SK-N-SH treated with all-trans-retinoic acid at 6 μM for 48 hours (cell line): Measurements from ENCODE around the gene GBE1.

Experiments used
- ATAC-seq: fragments of 200-7000 bp; cut with Tn5 transposase; 3 replicates; pipeline ENCODE4 v1.9.1; 2020; ENCODE audit warnings: mild to moderate bottlenecking, moderate library complexity
- ARNTL ChIP-seq: fragments of 450-650 bp; formaldehyde crosslinking; IDR thresholded peaks from 2 replicates; pipeline ENCODE4 v1.5.0; 2020; ENCODE audit warnings: low read depth, mild to moderate bottlenecking, moderate library complexity, borderline replicate concordance
- BACH2 ChIP-seq: fragments of 250-450 bp; sonication (Bioruptor Pico); IDR thresholded peaks from 2 replicates; pipeline ENCODE4 v1.9.0; 2021; ENCODE audit warnings: mild to moderate bottlenecking, borderline replicate concordance
- CREB5 ChIP-seq: fragments of 250-450 bp; sonication (Bioruptor Pico); IDR thresholded peaks from 2 replicates; pipeline ENCODE4 v1.5.1; 2020; ENCODE audit warnings: low read depth, mild to moderate bottlenecking, moderate library complexity
- CSDC2 ChIP-seq: fragments of 250-450 bp; sonication (Bioruptor Pico); IDR thresholded peaks from 2 replicates; pipeline ENCODE4 v1.5.0; 2020; ENCODE audit warnings: mild to moderate bottlenecking, moderate library complexity
- CSRNP3 ChIP-seq: fragments of 250-450 bp; sonication (Bioruptor Pico); IDR thresholded peaks from 2 replicates; pipeline ENCODE4 v1.5.1; 2021; ENCODE audit warnings: mild to moderate bottlenecking, moderate library complexity
- ESRRG ChIP-seq: fragments of 250-450 bp; sonication (Bioruptor Pico); IDR thresholded peaks from 2 replicates; pipeline ENCODE4 v1.6.1; 2021; ENCODE audit warnings: mild to moderate bottlenecking
- GLIS3 ChIP-seq: fragments of 250-450 bp; sonication (Bioruptor Pico); IDR thresholded peaks from 2 replicates; pipeline ENCODE4 v1.5.0; 2020; ENCODE audit warnings: mild to moderate bottlenecking, moderate library complexity
- ISL1 ChIP-seq: fragments of 250-450 bp; sonication (Bioruptor Pico); IDR thresholded peaks from 2 replicates; pipeline ENCODE4 v2.1.2; 2022; ENCODE audit warnings: mild to moderate bottlenecking, moderate library complexity
- OSR1 ChIP-seq: fragments of 250-450 bp; sonication (Bioruptor Pico); IDR thresholded peaks from 2 replicates; pipeline ENCODE4 v1.8.0; 2022; ENCODE audit warnings: moderate library complexity, mild to moderate bottlenecking, inconsistent platforms
- PATZ1 ChIP-seq: fragments of 250-450 bp; sonication (Bioruptor Pico); IDR thresholded peaks from 2 replicates; pipeline ENCODE4 v1.8.0; 2020; ENCODE audit warnings: mild to moderate bottlenecking, moderate library complexity, borderline replicate concordance
- POU6F1 ChIP-seq: fragments of 250-450 bp; sonication (Bioruptor Pico); IDR thresholded peaks from 2 replicates; pipeline ENCODE4 v1.8.0; 2021; ENCODE audit warnings: low read depth, mild to moderate bottlenecking, moderate library complexity, borderline replicate concordance
- PPARA ChIP-seq: fragments of 250-450 bp; sonication (Bioruptor Pico); IDR thresholded peaks from 2 replicates; pipeline ENCODE4 v1.5.0; 2020; ENCODE audit warnings: mild to moderate bottlenecking, borderline replicate concordance
- RARB ChIP-seq: fragments of 250-450 bp; sonication (Bioruptor Pico); IDR thresholded peaks from 2 replicates; pipeline ENCODE4 v1.8.0; 2021; ENCODE audit warnings: mild to moderate bottlenecking, moderate library complexity
- SNAI2 ChIP-seq: fragments of 250-450 bp; sonication (Bioruptor Pico); IDR thresholded peaks from 2 replicates; pipeline ENCODE4 v1.5.0; 2020; ENCODE audit warnings: mild to moderate bottlenecking, moderate library complexity
- TCF4 ChIP-seq: fragments of 250-450 bp; sonication (Bioruptor Pico); IDR thresholded peaks from 2 replicates; pipeline ENCODE4 v1.8.0; 2021; ENCODE audit warnings: mild to moderate bottlenecking, moderate library complexity, borderline replicate concordance
- TOX ChIP-seq: fragments of 250-450 bp; sonication (Bioruptor Pico); IDR thresholded peaks from 2 replicates; pipeline ENCODE4 v1.8.0; 2021; ENCODE audit warnings: mild to moderate bottlenecking, moderate library complexity, borderline replicate concordance
- TSHZ2 ChIP-seq: fragments of 250-450 bp; sonication (Bioruptor Pico); IDR thresholded peaks from 2 replicates; pipeline ENCODE4 v1.5.0; 2020; ENCODE audit warnings: mild to moderate bottlenecking, moderate library complexity
- ZFP3 ChIP-seq: fragments of 250-450 bp; sonication (Bioruptor Pico); IDR thresholded peaks from 2 replicates; pipeline ENCODE4 v1.5.0; 2020; ENCODE audit warnings: mild to moderate bottlenecking, moderate library complexity
- ZFP30 ChIP-seq: fragments of 450-650 bp; formaldehyde crosslinking; IDR thresholded peaks from 2 replicates; pipeline ENCODE4 v1.5.0; 2022; ENCODE audit warnings: mild to moderate bottlenecking, moderate library complexity
- ZNF565 ChIP-seq: fragments of 450-650 bp; formaldehyde crosslinking; conservative IDR thresholded peaks from 2 replicates; pipeline ENCODE4 v1.5.0; 2020; ENCODE audit warnings: low read depth, mild to moderate bottlenecking, moderate library complexity
- ZNF70 ChIP-seq: fragments of 450-650 bp; formaldehyde crosslinking; IDR thresholded peaks from 2 replicates; pipeline ENCODE4 v1.5.0; 2020; ENCODE audit warnings: mild to moderate bottlenecking, moderate library complexity
- ZNF8 ChIP-seq: fragments of 450-650 bp; formaldehyde crosslinking; IDR thresholded peaks from 2 replicates; pipeline ENCODE4 v1.5.0; 2020; ENCODE audit warnings: mild to moderate bottlenecking, moderate library complexity

The GBE1 gene

GRCh38 chr3:81513591-81513990, 247.9 kb downstream of the GBE1 start:
- ATAC-seq: no peak
- TF ChIP-seq SNAI2 (CRISPR knock-in tag): no peak
- TF ChIP-seq CSDC2 (CRISPR knock-in tag): no peak
- no peak for TF ChIP-seq ARNTL (CRISPR knock-in tag)
- TF ChIP-seq OSR1 (CRISPR knock-in tag): no peak
- no peak for TF ChIP-seq ZFP3 (CRISPR knock-in tag)
- no peak for TF ChIP-seq PPARA (CRISPR knock-in tag)
- no peak for TF ChIP-seq ZFP30 (CRISPR knock-in tag)
- no peak for TF ChIP-seq BACH2 (CRISPR knock-in tag)
- no peak for TF ChIP-seq ZNF8 (CRISPR knock-in tag)
- TF ChIP-seq ISL1 (CRISPR knock-in tag): no peak
- TF ChIP-seq ESRRG (CRISPR knock-in tag): no peak
- TF ChIP-seq TCF4 (CRISPR knock-in tag): no peak

GRCh38 chr3:81503026-81503425, 258.4 kb downstream of the GBE1 start:
- TF ChIP-seq SNAI2 (CRISPR knock-in tag) (no peak), CREB5 (no peak), PPARA (CRISPR knock-in tag) (no peak), OSR1 (CRISPR knock-in tag) (no peak), BACH2 (CRISPR knock-in tag) (no peak), CSDC2 (CRISPR knock-in tag) (no peak), ARNTL (CRISPR knock-in tag) (no peak), ZFP3 (CRISPR knock-in tag) (no peak), CSRNP3 (CRISPR knock-in tag) (no peak), TOX (CRISPR knock-in tag) (no peak), ZNF565 (CRISPR knock-in tag) (no peak)
- no peak for ATAC-seq

GRCh38 chr3:81502236-81502635, 259.2 kb downstream of the GBE1 start:
- TF ChIP-seq ISL1 (CRISPR knock-in tag) (no peak), ZNF70 (CRISPR knock-in tag) (no peak), ESRRG (CRISPR knock-in tag) (no peak), ZFP30 (CRISPR knock-in tag) (no peak), CSRNP3 (CRISPR knock-in tag) (no peak), CSDC2 (CRISPR knock-in tag) (no peak), RARB (CRISPR knock-in tag) (no peak), PATZ1 (no peak), ZNF565 (CRISPR knock-in tag) (no peak), PPARA (CRISPR knock-in tag) (no peak), TSHZ2 (CRISPR knock-in tag) (no peak), TOX (CRISPR knock-in tag) (no peak), BACH2 (CRISPR knock-in tag) (no peak), TCF4 (CRISPR knock-in tag) (no peak), ZNF8 (CRISPR knock-in tag) (no peak), POU6F1 (CRISPR knock-in tag) (no peak), ZFP3 (CRISPR knock-in tag) (no peak), CREB5 (no peak), GLIS3 (CRISPR knock-in tag) (no peak)
- no peak for ATAC-seq
